NCI-H524 treated with DMSO at 0.1 percent for 48 hours (cell line): ENCODE results near the gene ADGRB2.

ENCODE experiments used
- DNase-seq: peaks from one replicate; lab custom pipeline; 2025; lab: John Stamatoyannopoulos, UW

ADGRB2 gene

GRCh38 chr1:31764312-31765040, at the start of gene ADGRB2:
TSS of gene ADGRB2 (minus strand) at chr1:31764340. CDS start at chr1:31757221, 7,119 bp downstream.
- DNase-seq = no peak

- no peak for DNase-seq
These were observed 48.2 kb upstream of the ADGRB2 start for GRCh38 chr1:31812158-31812829.

- peak; percentile 7 for DNase-seq
These were observed 47.5 kb upstream of the ADGRB2 start for GRCh38 chr1:31811605-31812004.

GRCh38 chr1:31809698-31810097, 45.6 kb upstream of the ADGRB2 start:
- DNase-seq = no peak

GRCh38 chr1:31807273-31808048, 43.3 kb upstream of the ADGRB2 start:
- no peak for DNase-seq

- DNase-seq = no peak
These were observed 41.2 kb upstream of the ADGRB2 start for GRCh38 chr1:31805318-31805717.

- DNase-seq = no peak
These were observed 40.0 kb upstream of the ADGRB2 start for GRCh38 chr1:31804098-31804497.

- DNase-seq = no peak
These were observed 39.5 kb upstream of the ADGRB2 start for GRCh38 chr1:31803610-31804009.

- DNase-seq = no peak
These were observed 38.3 kb upstream of the ADGRB2 start for GRCh38 chr1:31802190-31803150.

- DNase-seq = no peak
These were observed 37.3 kb upstream of the ADGRB2 start for GRCh38 chr1:31801458-31801857.

GRCh38 chr1:31800674-31800967, 36.5 kb upstream of the ADGRB2 start:
- DNase-seq = no peak

- DNase-seq = no peak
These were observed 35.9 kb upstream of the ADGRB2 start for GRCh38 chr1:31799895-31800673.

GRCh38 chr1:31799196-31799894, 35.2 kb upstream of the ADGRB2 start:
- DNase-seq = no peak

- no peak for DNase-seq
These were observed 34.5 kb upstream of the ADGRB2 start for GRCh38 chr1:31798433-31799195.

- no peak for DNase-seq
These were observed 33.9 kb upstream of the ADGRB2 start for GRCh38 chr1:31798086-31798432.

- DNase-seq = no peak
These were observed 33.1 kb upstream of the ADGRB2 start for GRCh38 chr1:31797216-31797615.

- DNase-seq = no peak
These were observed 32.6 kb upstream of the ADGRB2 start for GRCh38 chr1:31796707-31797106.

- peak; percentile 6 for DNase-seq
These were observed 31.9 kb upstream of the ADGRB2 start for GRCh38 chr1:31795801-31796621.

- no peak for DNase-seq
These were observed 31.0 kb upstream of the ADGRB2 start for GRCh38 chr1:31795096-31795675.
